DOHH2 (cell line): ENCODE data around the gene SH3BP5.

ENCODE experiments used
- H3F3A ChIP-seq: fragments of 200-600 bp; sonication (generic), shearing (Covaris generic); 2 replicates; pipeline ENCODE4 v1.6.0; 2016; ENCODE audit warnings: antibody characterized with exemption, mild to moderate bottlenecking; ENCODE audit not compliant: control insufficient read depth, insufficient read depth
- H3K27ac ChIP-seq: fragments of 200-600 bp; sonication (generic); 2 replicates; pipeline ENCODE4 v1.5.1; 2014; ENCODE audit warnings: low read depth, mild to moderate bottlenecking, low read length, moderate library complexity
- H3K27me3 ChIP-seq: fragments of 200-600 bp; sonication (generic); 2 replicates; pipeline ENCODE4 v1.6.1; 2014; ENCODE audit warnings: mild to moderate bottlenecking, low read length, mixed read lengths; ENCODE audit not compliant: control insufficient read depth
- H3K36me3 ChIP-seq: fragments of 200-600 bp; sonication (generic); 2 replicates; pipeline ENCODE4 v1.6.1; 2014; ENCODE audit warnings: mild to moderate bottlenecking, low read length, moderate library complexity, mixed read lengths; ENCODE audit not compliant: control insufficient read depth
- H3K4me1 ChIP-seq: fragments of 200-600 bp; sonication (generic); 2 replicates; pipeline ENCODE4 v1.6.1; 2014; ENCODE audit warnings: mild to moderate bottlenecking, low read length, mixed read lengths; ENCODE audit not compliant: control insufficient read depth
- H3K4me2 ChIP-seq: fragments of 200-600 bp; sonication (generic); 2 replicates; pipeline ENCODE4 v1.6.0; 2014; ENCODE audit warnings: mild to moderate bottlenecking, low read length, moderate library complexity
- H3K4me3 ChIP-seq: fragments of 200-600 bp; sonication (generic); 2 replicates; pipeline ENCODE4 v1.5.1; 2014; ENCODE audit warnings: mild to moderate bottlenecking, low read length, mixed read lengths
- H3K79me2 ChIP-seq: fragments of 200-600 bp; sonication (generic); 2 replicates; pipeline ENCODE4 v1.6.1; 2014; ENCODE audit warnings: mild to moderate bottlenecking, low read length, mixed read lengths; ENCODE audit not compliant: control insufficient read depth
- H3K9me2 ChIP-seq: fragments of 200-600 bp; sonication (generic); replicated peaks from 2 replicates; pipeline ENCODE4 v1.6.1; 2014; ENCODE audit warnings: mild to moderate bottlenecking, low read length, mixed read lengths; ENCODE audit not compliant: control insufficient read depth
- H3K9me3 ChIP-seq: fragments of 200-600 bp; sonication (generic); 2 replicates; pipeline ENCODE4 v1.6.1; 2014; ENCODE audit warnings: antibody characterized with exemption, low read length, mixed read lengths; ENCODE audit not compliant: control insufficient read depth, insufficient read depth
- H4K20me1 ChIP-seq: fragments of 200-600 bp; sonication (generic); 2 replicates; pipeline ENCODE4 v1.6.0; 2014; ENCODE audit warnings: low read depth, mild to moderate bottlenecking, antibody characterized with exemption, low read length, moderate library complexity; ENCODE audit not compliant: control insufficient read depth, insufficient read depth
- EZH2phosphoT487 ChIP-seq: fragments of 200-600 bp; sonication (generic); IDR thresholded peaks from 2 replicates; pipeline ENCODE4 v1.6.1; 2017; ENCODE audit warnings: borderline replicate concordance, mild to moderate bottlenecking, antibody characterized with exemption, low read length, moderate library complexity, mixed read lengths
- TF ChIP-seq, protein P1 (sequence below): fragments of 200-600 bp; sonication (generic); IDR thresholded peaks from one replicate; pipeline ENCODE4 v1.5.1; 2014; ENCODE audit warnings: antibody characterized with exemption, mild to moderate bottlenecking, low read depth, low read length; ENCODE audit not compliant: poor library complexity, severe bottlenecking

The SH3BP5 gene

DNA sequence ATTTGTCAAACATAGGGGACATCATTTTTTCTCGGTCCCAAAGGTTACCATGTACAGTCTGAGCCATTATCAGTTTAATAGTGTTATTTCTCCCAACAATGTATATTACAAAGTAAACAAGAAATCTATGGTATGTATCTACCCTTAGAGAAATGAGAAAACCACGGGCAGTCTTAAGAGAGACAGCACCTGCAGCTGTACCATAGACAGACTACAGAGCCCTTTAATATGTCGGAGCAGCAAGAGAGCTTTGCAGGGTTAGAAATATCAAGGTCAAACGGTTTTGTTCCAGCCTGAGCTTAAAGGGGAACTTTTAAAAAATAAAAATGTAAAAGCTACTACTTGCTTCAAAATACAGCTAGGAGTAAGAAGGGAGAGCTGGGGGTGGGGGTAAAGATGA, 53.2 kb downstream of the SH3BP5 start:
- no peaks in the 10 kb centered on the region for H3F3A ChIP-seq
- no peak overlapping the region for H3K4me2 ChIP-seq
- no peak for TF ChIP-seq EZH2phosphoT487
- TF ChIP-seq, protein P1, sequence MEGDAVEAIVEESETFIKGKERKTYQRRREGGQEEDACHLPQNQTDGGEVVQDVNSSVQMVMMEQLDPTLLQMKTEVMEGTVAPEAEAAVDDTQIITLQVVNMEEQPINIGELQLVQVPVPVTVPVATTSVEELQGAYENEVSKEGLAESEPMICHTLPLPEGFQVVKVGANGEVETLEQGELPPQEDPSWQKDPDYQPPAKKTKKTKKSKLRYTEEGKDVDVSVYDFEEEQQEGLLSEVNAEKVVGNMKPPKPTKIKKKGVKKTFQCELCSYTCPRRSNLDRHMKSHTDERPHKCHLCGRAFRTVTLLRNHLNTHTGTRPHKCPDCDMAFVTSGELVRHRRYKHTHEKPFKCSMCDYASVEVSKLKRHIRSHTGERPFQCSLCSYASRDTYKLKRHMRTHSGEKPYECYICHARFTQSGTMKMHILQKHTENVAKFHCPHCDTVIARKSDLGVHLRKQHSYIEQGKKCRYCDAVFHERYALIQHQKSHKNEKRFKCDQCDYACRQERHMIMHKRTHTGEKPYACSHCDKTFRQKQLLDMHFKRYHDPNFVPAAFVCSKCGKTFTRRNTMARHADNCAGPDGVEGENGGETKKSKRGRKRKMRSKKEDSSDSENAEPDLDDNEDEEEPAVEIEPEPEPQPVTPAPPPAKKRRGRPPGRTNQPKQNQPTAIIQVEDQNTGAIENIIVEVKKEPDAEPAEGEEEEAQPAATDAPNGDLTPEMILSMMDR: no peak
- H3K27ac ChIP-seq: no peak overlapping the region
- H4K20me1 ChIP-seq: no peaks in the 10 kb centered on the region
- H3K4me1 ChIP-seq: peaks cover 9% of the 10 kb centered on the region
- H3K9me2 ChIP-seq: no peaks in the 10 kb centered on the region
- H3K27me3 ChIP-seq: no peaks in the 10 kb centered on the region
- H3K36me3 ChIP-seq: no peaks in the 10 kb centered on the region
- H3K9me3 ChIP-seq: no peaks in the 10 kb centered on the region
- H3K79me2 ChIP-seq: peaks cover 49% of the 10 kb centered on the region
- H3K4me3 ChIP-seq: no peak overlapping the region

DNA sequence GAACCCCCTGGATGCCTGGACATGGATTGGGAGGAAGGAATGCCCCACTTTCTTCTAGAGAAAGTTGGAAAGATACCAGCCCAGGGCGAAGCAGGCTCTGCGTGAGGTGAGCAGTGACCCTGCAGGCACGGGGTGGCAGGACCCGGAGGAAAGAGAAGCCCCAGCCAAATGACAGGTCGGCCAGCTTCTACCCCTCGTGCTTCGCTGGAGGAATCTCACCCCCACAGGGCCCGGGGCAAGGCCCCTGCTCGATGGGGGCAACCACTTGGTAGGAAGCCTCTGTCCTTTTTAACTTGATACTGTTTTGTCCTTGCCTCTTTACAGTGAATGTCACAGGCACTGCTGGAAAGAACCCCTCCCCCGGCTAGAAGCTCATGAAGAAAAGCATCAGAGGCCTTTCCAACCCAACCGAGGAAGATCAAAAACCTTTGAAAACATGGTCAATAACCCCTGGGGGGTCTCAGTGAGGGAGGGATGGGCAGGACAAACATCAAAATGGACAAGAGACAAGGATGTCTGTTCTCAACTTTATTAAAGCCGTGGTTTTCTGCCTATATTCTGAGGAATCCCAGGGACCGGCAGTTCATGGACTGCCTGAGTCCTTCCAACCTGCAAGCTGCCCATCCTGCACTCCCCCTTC, 54.4 kb downstream of the SH3BP5 start:
- Histone ChIP-seq H3K9me2 (no peaks in the 10 kb centered on the region), H3K36me3 (no peaks in the 10 kb centered on the region), H3K27ac (no peak overlapping the region), H3K27me3 (no peaks in the 10 kb centered on the region), H4K20me1 (no peaks in the 10 kb centered on the region), H3F3A (no peaks in the 10 kb centered on the region), H3K4me3 (no peak overlapping the region), H3K4me2 (no peak overlapping the region), H3K4me1 (peaks cover 13% of the 10 kb centered on the region), H3K9me3 (no peaks in the 10 kb centered on the region), H3K79me2 (peaks cover 43% of the 10 kb centered on the region)
- TF ChIP-seq, protein P1: no peak

DNA sequence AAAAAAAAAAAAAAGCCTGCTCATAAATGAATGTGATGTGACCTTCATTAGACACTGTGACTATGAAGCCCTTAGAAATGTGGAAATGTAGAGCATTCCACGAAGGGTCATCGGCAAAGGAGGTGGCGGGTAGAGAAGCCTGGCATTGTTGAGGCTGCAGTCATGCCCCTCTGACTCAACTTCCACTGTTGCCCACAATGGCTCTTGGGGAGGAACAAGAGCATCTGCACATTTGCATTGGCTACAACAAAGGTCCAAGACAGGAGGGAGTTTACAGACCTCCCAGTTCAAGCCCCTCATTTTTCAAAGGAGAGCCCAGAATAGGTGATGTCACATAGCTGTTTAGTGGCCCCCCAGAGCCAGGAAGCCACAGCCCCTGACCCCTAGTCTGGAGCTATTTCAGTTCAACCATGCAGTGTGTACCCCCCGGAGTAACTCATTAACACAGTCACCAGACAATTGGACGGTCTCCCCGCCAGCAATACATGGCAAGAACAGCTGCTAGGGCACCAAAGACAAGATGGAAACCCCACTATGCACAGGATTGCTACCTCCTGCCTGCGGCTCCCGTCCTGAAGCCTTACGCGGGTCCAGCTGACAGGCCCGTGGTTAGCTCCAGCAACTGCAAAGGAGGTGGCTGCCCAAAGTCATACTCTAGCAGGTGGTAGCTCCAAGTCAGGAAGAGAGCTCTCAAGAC, 56.2 kb downstream of the SH3BP5 start:
- Histone ChIP-seq H3K79me2 (peaks cover 34% of the 10 kb centered on the region), H3K4me3 (no peak overlapping the region), H4K20me1 (no peaks in the 10 kb centered on the region), H3K4me2 (no peak overlapping the region), H3K27ac (no peak overlapping the region), H3K36me3 (no peaks in the 10 kb centered on the region), H3K9me2 (no peaks in the 10 kb centered on the region), H3K27me3 (no peaks in the 10 kb centered on the region), H3K4me1 (peaks cover 27% of the 10 kb centered on the region), H3K9me3 (no peaks in the 10 kb centered on the region), H3F3A (no peaks in the 10 kb centered on the region)
- TF ChIP-seq EZH2phosphoT487: no peak

DNA sequence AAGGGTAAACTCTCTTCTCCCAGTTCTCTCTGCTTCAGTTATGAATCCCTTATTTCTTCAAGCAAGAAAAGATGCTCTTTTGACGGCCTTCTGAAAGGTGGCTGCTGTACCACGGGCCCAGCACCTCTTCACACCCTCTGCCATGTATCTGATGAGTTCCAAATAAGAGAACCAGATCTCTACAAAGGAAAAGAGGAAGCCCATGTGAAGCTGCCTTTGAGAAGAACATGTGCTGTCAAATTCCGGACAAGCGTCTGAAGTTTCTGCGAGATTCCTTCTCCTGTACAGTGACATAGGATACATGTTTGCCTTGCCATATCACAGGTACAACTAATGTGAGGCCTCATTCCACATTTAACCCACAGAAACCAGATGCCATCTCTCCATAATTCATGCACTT, 59.2 kb downstream of the SH3BP5 start:
- Histone ChIP-seq H3K9me3 (no peaks in the 10 kb centered on the region), H3K27ac (no peak overlapping the region), H3K4me3 (no peak overlapping the region), H3K79me2 (peaks cover 19% of the 10 kb centered on the region), H3K27me3 (no peaks in the 10 kb centered on the region), H3K4me1 (peaks cover 28% of the 10 kb centered on the region), H3K9me2 (no peaks in the 10 kb centered on the region), H3K36me3 (peaks cover 10% of the 10 kb centered on the region), H3K4me2 (no peak overlapping the region), H3F3A (no peaks in the 10 kb centered on the region), H4K20me1 (no peaks in the 10 kb centered on the region)
- TF ChIP-seq, protein P1: no peak
- TF ChIP-seq EZH2phosphoT487: no peak
